ENCODE results near the gene UNC13A.

The UNC13A gene

DNA sequence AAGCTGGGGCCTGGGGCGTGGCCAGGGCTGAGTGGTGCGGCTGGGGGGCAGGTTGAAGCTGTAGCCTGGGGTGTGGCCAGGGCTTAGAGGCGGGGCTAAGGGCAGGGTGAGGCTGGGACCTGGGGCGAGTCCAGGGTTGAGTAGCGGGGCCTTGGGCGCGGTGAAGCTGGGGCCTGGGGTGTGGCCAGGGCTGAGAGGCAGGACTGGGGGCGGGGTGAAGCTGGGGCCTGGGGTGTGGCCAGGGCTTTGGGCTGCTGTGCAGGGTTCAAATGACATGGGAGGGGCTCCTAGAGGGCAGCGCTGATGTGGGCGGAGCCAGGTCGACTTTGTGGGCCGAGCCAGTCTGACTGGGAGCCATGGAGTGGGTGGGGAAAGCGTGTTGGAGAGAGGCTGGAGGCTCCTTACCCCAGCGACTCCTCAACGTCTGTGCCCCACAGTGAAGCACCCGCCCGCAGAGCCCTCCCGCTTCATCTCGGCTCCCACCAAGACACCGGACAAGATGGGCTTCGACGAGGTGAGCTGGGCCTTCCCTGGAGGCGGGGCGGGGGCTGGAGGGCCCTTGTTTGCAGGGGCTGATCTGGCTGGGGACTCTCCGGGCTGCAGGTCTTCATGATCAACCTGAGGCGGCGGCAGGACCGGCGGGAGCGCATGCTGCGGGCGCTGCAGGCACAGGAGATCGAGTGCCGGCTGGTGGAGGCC lies 111.2 kb downstream of the UNC13A start:
- TF ChIP-seq, protein P1, sequence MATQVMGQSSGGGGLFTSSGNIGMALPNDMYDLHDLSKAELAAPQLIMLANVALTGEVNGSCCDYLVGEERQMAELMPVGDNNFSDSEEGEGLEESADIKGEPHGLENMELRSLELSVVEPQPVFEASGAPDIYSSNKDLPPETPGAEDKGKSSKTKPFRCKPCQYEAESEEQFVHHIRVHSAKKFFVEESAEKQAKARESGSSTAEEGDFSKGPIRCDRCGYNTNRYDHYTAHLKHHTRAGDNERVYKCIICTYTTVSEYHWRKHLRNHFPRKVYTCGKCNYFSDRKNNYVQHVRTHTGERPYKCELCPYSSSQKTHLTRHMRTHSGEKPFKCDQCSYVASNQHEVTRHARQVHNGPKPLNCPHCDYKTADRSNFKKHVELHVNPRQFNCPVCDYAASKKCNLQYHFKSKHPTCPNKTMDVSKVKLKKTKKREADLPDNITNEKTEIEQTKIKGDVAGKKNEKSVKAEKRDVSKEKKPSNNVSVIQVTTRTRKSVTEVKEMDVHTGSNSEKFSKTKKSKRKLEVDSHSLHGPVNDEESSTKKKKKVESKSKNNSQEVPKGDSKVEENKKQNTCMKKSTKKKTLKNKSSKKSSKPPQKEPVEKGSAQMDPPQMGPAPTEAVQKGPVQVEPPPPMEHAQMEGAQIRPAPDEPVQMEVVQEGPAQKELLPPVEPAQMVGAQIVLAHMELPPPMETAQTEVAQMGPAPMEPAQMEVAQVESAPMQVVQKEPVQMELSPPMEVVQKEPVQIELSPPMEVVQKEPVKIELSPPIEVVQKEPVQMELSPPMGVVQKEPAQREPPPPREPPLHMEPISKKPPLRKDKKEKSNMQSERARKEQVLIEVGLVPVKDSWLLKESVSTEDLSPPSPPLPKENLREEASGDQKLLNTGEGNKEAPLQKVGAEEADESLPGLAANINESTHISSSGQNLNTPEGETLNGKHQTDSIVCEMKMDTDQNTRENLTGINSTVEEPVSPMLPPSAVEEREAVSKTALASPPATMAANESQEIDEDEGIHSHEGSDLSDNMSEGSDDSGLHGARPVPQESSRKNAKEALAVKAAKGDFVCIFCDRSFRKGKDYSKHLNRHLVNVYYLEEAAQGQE (IDR thresholded peaks at IDR 0.05; ENCODE audit: insufficient read depth in 1 of 2, low read depth in 2 of 2, low read length in 2 of 2), result no peak
- TF ChIP-seq FOXP2 (optimal IDR thresholded peaks at IDR 0.05; ENCODE audit: borderline replicate concordance, extremely low read depth, extremely low read length, insufficient read depth) (no peak), POLR2AphosphoS5 (IDR thresholded peaks at IDR 0.05; ENCODE audit: low read depth, low read length) (no peak), TAF1 (IDR thresholded peaks at IDR 0.05; ENCODE audit: borderline replicate concordance, insufficient read depth, low read length) (no peak), SIN3A (IDR thresholded peaks at IDR 0.05; ENCODE audit: borderline replicate concordance, insufficient read depth, low read length) (no peak)

DNA sequence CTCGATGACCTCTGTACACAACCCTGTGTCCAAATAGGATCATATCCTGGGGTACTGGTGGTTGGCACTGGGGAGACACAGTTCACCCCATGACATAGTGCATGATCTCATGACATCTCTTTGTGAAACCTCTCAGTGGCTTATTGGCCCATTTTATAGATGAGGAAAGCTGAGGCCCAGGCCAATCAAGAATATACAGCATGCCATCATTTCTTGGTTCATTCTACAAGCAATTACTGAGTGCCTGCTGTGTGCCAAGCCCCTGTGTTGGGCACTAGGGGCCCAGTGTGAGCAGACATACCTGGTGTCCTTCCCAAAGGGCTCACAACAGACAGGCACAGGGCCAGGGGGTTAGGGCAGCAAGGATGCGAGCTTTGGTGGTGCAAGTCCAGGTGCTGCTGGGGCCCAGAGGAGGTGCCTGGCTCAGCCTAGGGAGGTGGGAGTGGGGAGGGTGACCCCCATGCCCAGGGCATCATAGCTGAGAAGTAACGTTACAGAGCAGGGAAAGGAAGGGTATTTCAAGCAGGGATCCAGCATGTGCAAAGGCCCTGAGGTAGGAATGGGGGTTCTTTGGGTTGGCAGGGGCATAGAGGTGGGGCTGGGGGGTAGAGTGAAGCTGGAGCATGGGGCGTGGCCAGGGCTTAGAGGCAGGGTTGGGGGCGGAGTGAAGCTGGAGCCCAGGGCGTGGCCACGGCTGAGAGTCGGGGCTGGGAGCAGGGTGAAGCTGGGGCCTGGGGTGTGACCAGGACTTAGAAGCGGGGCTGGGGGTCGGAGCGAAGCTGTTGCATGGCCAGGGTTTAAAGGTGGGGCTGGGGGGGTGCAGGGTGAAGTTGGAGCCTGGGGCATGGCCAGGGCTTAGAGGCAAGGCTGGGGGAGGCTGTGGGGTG lies 112.0 kb downstream of the UNC13A start:
- TF ChIP-seq FOXP2 (optimal IDR thresholded peaks at IDR 0.05; ENCODE audit: borderline replicate concordance, extremely low read depth, extremely low read length, insufficient read depth) (no peak), TAF1 (IDR thresholded peaks at IDR 0.05; ENCODE audit: borderline replicate concordance, insufficient read depth, low read length) (no peak), POLR2AphosphoS5 (IDR thresholded peaks at IDR 0.05; ENCODE audit: low read depth, low read length) (no peak), SIN3A (IDR thresholded peaks at IDR 0.05; ENCODE audit: borderline replicate concordance, insufficient read depth, low read length) (no peak)
- TF ChIP-seq, protein P1 (IDR thresholded peaks at IDR 0.05; ENCODE audit: insufficient read depth in 1 of 2, low read depth in 2 of 2, low read length in 2 of 2), result no peak

DNA sequence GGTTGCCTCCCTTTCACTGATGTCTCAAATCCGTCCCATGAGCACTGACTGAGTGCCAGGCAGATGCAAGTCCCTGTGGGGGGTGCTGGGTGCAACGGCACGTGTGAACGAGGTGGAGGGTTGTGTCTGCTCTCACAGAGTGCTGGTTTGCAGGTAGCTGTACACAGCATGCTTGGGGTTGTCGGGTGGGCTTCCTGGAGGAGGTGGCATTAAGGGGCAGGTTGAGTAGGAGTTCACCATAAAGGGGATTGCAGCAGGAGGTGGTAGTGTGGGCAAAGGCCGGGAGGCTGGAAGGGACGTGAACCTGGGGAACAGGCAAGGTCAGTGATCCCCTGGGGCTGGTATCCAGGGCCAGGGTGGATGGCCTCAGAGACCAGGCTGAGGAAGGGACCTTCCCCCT lies 115.5 kb downstream of the UNC13A start:
- TF ChIP-seq POLR2AphosphoS5 (IDR thresholded peaks at IDR 0.05; ENCODE audit: low read depth, low read length) (no peak), SIN3A (IDR thresholded peaks at IDR 0.05; ENCODE audit: borderline replicate concordance, insufficient read depth, low read length) (no peak), FOXP2 (optimal IDR thresholded peaks at IDR 0.05; ENCODE audit: borderline replicate concordance, extremely low read depth, extremely low read length, insufficient read depth) (no peak), TAF1 (IDR thresholded peaks at IDR 0.05; ENCODE audit: borderline replicate concordance, insufficient read depth, low read length) (no peak)
- TF ChIP-seq, protein P1 (IDR thresholded peaks at IDR 0.05; ENCODE audit: insufficient read depth in 1 of 2, low read depth in 2 of 2, low read length in 2 of 2), result no peak

DNA sequence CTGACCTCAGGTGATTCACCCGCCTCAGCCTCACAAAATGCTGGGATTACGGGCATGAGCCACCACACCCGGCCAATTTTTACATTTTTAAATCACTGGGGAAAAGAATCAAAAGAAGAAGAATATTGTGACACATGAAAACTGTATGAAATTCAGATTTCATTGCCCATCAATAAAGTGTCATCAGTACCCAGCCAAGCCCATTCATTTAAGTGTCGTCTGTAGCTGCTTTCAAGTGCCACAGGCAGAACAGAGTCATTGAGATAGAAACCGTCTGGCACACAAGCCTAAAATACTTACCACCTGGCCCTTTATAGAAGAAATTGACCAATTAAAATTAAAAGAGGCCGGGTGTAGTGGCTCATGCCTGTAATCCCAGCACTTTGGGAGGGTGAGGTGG lies 117.4 kb downstream of the UNC13A start:
- TF ChIP-seq, protein P1 (IDR thresholded peaks at IDR 0.05; ENCODE audit: insufficient read depth in 1 of 2, low read depth in 2 of 2, low read length in 2 of 2), result no peak
- TF ChIP-seq TAF1 (IDR thresholded peaks at IDR 0.05; ENCODE audit: borderline replicate concordance, insufficient read depth, low read length) (no peak), POLR2AphosphoS5 (IDR thresholded peaks at IDR 0.05; ENCODE audit: low read depth, low read length) (no peak), SIN3A (IDR thresholded peaks at IDR 0.05; ENCODE audit: borderline replicate concordance, insufficient read depth, low read length) (no peak), FOXP2 (optimal IDR thresholded peaks at IDR 0.05; ENCODE audit: borderline replicate concordance, extremely low read depth, extremely low read length, insufficient read depth) (no peak)

Data from PFSK-1 (cell line).